T follicular helper cell (primary cell): ENCODE results near the gene CCBE1.
"Not testable (repeated sequence)": the region's sequence is repeated elsewhere in the genome, so short reads cannot be mapped to it uniquely, and the experiment has no call there.

Experiments
- DNase-seq: peaks from one replicate; pipeline ENCODE4 v3.0.0-alpha.2; 2020; ENCODE audit warnings: low read depth

CCBE1 gene

DNA sequence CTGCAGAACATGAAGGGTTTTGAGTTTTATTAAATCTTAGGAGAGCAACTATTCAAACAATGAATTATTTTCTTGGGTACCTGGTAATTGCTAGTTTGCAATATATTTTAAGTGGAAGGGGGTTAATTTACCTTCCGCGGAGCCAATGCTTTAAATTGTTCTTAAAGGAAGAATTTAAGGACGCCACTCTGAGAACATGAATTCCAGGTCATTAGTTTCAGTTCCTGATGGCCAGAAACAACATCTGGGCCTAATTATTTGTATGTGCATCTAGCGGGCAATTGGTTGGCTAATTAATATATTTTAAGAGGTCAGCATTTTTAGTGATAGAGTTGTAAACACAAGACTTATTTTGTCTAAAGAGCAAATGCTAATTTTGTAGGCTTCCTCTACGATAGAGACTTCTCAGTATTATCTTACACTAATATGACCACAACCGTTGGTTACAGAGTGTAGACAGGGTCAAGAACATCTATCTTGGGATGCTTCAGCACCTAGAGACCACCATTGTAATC is 40.8 kb downstream of the CCBE1 start:
- DNase-seq, result no peak

DNA sequence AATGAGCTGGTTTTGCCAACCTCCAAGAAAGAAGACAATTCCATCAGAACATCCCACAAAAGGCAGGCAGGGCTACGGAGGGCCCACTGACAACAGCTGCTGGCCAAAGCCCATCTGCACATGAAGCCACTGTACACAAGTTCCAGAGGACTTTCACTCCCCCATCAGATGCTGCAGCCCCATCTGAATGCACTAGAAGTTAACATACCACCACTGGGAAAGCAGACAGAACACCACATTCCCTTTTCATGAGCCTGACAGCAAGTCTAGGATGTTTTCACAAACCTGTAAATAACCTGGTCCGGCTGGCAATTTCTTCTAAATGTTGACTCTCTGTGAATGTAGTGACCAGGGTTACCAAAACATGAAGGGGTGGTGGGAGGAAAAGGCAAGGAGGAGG is 41.5 kb downstream of the CCBE1 start:
- no peak for DNase-seq

DNA sequence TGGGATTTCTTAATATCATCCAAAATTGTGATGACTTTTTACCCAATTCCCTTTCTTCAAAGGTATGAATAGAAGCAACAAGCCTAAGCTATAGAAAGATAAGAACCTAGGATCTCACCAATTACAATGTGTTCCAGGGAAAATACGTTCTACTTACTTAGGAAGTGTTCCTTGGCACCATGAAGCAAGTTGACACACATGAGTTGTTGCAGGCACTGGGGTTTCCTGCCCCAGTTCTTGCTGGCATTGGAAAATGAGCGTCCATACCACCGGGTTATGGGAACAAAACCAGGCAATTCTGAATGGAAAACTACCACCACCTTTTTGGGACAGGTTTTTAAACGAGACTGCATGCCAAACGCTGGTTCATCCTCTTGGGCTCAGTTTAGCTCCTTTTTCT is 46.2 kb downstream of the CCBE1 start:
- no peak for DNase-seq

DNA sequence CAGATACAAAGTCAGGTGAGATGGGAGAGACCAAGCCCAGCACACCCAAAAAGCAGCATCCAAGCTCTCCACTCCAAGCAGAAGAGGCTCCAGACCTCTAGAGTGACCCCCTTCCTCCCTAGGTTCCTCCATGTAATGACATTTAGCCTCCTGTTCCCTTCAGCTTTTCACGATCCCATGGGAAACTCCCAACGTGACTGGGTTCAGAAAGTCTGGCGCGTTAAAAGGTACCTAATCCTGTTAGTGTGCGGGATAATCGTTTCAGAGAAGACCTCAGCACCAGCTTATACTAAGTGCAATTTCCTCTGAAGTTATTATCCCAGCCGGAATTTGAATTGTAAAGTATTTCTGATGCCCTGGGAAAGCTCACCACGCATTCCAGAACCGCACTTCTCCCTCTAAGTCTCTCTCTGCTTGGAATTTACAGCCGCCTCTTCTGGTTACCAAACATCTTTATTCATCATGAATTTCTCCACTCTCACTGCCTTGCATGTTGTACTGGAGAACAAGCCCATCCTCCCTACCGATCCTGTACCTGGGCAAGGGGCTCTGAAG is 46.9 kb downstream of the CCBE1 start:
- DNase-seq, result no peak

DNA sequence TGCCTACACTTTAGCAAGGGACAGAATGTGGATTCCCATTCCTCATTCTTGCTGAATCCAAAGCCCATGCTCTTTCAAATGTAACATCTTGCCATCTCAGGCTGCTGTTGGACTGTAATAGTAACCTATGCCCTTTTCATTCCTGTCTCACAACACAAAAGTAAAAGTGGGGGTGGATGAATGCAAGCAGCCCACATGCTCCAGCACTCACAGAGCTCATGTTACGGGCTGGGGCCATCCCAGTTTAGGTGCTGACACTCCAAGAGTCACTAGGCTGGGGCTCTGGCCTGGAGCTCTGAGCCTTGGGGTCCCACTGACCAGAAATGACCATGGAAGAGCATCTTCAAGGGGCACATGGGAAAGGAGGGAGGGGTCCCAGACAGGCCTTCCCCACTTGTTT is 47.6 kb downstream of the CCBE1 start:
- DNase-seq, result no peak

DNA sequence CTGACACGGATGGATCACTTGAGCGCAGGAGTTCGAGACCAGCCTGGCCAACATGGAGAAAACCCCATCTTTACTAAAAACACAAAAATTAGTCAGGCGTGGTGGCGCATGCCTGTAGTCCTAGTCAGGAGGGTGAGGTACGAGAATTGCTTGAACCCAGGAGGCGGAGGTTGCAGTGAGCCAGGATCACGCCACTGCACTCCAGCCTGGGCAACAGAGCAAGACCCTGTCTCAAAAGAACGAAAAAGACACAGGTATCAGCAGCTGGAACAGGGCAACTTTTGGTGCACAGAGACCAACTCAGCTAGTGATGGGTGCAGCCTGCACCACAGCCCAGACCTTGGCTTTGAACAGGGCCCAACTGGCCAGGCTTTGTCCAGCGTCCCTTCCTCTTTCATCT is 48.8 kb downstream of the CCBE1 start:
- not testable (repeated sequence) for DNase-seq

DNA sequence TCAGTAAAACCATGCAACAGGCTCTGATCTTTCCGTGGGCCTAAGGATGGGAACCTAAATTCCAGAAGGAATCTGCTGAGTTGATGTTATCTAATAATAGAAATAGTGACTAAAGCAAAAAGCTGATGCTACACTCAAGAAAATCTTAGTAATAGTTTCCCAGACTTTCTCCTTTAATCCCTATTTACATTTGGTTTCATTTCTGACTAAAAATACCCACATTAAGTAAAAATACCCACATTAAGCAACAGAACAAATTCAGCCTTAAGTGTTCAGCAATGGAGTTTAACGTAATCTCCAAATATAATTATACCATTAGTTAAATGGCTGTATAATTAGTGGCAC is 50.3 kb downstream of the CCBE1 start:
- no peak for DNase-seq

DNA sequence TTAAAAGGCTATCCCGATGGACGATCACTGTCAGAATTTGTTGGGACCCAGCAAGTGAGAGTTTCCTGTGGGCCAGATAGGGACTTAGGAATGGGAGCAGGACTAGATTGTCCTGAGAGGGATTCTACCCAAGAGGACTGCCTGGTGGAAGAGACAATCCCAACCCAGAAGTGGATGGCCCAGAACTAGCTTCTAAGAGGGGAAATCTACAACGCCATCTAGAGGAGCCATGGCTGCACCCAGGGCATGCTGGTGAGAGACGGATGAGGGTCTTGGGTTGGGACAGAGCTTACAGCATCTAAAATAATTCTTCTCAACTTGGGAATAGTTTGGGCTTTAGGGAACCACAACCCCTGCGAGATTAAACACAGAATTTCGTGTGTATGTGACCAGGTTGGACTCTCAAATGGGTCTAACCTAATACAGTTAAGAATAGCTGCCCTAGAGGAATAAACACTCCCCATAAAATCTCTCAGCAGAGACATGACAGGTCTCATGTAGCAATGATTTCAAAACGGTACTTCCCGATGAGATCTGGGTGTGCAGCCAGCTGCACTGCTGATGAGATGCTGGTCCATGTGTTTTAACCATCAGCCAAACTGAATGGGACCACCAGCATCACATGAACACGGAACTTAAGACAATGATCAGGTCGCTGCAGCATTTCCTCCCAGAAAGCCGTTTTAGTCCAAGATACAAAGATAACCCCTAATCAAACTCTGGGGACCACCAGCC is 50.8 kb downstream of the CCBE1 start:
- no peak for DNase-seq

DNA sequence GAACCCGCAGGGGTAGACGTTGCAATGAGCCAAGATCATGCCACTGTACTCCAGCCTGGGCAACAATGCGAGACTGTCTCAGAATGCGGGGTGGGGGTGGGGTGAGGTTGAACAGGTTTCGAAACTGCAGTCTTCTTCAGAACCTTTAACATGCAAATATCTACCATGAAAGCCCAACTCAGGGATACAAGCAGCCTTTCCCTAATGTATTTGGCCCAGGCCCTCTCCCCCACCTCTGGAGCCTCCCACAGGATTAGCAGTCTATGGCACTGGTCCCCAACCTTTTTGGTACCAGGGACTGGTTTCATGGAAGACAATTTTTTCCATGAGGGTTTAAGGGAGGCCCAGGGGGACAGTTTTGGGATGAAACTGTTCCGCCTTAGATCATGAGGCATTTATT is 53.5 kb downstream of the CCBE1 start:
- DNase-seq, result no peak

DNA sequence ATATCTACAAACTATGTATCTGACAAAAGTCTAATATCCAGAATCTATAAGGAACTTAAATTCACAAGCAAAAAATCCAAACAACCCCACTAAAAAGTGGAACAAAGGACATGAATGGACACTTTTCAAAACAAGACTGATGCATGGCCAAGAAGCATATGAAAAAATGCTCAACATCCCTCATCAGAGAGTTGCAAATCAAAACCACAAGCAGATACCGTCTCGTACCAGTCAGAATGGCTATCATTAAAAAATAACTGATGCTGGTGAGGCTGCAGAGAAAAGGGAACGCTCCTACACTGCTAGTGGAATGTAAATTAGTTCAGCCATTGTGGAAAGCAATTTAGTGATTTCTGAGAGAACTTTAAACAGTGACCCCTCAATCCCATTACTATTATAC is 56.5 kb downstream of the CCBE1 start:
- DNase-seq, result no peak

DNA sequence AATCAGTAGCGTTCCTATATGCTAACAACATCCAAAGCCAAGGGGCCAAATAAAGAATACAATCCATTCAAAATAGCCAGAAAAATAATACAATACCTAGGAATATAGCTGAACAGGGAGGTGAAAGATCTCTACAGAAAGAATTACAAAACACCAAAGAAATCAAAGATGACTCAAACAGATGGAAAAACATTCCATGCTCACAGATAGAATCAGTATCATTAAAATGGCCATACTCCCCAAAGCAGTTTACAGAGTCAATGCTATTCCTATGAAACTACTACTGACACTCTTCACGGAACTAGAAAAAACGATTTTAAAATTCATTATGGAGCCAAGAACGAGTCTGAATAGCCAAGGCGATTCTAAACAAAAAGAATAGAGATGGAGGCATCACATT is 57.4 kb downstream of the CCBE1 start:
- no peak for DNase-seq

DNA sequence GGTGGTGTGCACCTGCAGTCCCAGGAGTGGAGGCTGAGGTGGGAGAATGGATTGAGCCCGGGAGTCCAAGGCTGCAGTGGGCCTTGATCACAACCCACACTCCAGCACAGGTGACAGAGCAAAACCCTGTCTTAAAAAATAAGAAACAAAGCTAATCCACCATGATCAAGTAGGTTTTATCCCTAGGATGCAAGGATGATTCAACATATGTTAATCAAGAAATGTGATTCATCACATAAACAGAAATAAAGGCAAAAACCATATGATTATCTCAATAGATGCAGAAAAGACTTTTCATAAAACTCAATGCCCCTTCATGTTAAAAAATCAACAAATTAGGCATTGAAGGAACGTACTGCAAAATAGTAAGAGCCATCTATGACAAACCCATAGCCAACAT is 58.1 kb downstream of the CCBE1 start:
- no peak for DNase-seq

DNA sequence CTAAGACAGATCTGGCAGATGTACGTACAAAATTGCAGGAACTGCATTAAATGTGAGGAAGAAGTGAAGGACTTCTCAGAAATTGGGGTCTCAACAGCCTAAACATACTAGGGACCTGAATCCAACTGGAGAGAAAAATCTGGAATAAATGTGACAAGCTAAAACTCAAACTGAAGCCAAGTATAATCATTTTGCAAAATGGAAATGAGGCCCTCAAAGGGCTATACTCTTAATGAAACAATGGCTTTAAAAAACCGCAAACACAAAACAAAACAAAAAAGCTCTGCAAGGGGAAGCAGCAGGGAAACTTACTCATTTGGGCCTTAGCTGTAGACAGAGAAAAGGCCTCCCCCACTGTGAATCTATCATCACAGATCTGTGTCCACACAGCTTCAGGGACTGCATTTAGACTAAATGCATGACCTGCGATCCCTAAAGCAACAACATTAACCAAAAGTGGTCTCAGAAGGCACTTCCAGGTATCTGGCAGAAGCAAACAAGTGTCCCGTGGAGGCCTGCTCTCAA is 63.2 kb downstream of the CCBE1 start:
- no peak for DNase-seq

DNA sequence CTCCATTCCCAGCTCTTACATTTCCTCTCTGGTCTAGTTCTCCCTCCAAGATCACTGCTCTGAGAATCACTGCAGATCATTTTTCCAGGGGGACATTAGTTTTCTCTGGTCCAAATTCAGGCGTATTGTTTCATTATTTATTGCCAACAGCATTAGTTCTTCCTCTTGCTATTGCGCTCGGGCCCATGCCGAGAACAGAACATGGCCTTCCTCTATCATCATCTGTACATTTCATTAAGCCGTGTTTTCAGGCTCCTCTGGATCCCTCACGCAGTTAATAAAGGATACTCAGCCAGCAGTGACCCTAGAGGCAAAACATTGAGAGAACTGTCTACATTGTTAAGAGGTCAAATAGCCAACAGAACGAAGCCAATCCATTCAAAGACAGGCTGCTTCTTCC is 63.9 kb downstream of the CCBE1 start:
- no peak for DNase-seq

DNA sequence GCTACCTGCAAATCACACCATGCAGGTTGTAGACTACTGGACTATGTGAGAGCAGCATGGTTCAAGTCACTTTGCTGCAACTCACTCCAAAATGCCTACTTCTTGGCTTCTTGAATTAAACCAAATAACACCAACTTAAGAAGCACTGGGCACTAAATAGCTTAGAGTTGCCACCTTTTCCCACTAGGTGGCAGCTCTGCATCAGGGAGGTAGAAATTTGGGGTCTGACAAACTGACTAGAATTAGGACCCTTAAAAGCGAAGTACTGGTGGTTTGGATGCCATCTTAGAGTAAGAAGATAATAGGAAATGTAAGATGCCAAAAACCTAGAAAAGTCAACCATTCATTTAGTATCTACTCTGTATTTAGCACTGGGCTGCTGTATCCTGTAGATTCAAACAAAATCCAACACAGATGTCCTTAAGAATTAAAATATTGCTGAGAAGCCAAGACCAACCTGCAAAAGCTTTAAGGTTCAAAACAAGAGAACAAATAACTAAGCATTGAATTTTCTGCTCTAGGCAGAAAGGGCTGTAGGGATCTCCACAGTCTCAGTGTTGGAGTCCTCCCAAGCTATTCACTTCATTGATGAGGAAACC is 65.5 kb downstream of the CCBE1 start:
- DNase-seq, result no peak

DNA sequence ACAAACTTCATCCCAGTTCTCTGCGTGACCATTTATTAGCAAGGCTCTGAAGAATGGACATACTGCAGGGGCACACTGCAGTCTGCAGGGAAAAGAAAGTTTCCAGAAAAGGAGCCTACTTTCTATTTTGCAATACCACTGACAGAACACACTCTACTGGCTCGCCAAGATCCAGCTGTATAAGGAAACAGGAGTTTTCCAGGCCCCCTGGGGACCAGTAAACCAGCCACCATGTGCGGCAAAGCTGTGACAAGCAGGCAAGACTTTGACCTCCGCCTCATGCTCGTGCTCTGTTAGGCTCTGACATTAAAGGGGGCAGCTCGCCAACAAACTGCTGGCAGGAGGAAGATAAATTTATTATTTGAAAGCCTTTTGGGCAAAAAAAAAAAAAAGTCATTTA is 67.3 kb downstream of the CCBE1 start:
- DNase-seq, result no peak

DNA sequence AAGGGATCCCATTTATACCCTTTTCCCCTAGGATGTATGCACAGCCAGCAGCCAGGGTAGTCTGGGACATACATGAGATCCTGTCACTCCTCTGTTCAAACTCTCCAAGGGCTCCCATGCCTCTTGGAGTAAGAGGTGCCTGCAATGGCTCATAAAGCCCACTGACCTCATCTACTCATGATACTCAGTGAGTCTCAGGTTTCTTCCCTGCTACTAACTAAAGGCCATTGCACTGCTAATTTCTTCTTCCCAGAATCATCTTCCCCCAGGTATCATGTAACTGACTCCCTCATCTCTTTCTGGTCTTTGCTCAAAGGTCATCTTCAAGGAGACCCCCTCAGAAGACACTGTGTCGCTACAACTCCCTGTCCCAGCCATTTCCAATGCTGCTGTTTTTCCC is 68.2 kb downstream of the CCBE1 start:
- DNase-seq, result no peak

DNA sequence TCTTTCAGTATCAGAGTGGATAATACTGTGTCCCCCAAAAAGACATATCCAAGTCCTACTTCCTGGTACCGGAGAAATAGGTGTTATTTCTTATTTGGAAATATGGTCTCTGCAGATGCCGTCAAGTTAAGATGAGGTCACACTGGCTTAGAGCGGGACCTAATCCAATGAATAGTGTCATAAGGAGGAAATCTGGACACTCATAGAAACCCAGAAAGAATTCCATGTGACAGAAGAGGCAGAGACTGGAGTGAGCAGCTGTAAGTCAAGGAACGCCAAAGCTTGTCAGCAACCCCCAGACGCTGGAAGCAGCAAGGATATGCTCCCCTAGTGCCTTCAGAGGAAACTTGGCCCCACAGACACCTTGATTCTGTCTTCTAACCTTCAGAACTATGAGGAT is 69.8 kb downstream of the CCBE1 start:
- no peak for DNase-seq

DNA sequence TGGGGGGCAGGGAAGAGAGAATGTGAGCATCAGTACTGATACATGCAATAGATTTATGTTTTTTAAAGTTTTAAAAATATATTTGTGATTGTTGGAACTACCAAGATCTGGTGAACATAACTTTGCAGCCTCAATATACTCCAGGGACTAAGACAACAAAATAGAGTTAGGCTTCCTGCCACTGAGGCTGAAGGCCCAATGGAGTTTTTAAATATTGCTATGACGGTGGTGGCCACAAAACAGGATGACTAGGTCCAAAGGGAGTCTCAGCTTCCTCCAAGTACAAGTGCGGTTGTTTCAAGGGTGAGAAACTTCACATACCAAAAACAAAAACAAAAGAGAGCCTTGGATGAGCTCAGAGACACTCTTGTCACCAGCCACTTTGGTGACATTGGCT is 72.9 kb downstream of the CCBE1 start:
- DNase-seq, result no peak

DNA sequence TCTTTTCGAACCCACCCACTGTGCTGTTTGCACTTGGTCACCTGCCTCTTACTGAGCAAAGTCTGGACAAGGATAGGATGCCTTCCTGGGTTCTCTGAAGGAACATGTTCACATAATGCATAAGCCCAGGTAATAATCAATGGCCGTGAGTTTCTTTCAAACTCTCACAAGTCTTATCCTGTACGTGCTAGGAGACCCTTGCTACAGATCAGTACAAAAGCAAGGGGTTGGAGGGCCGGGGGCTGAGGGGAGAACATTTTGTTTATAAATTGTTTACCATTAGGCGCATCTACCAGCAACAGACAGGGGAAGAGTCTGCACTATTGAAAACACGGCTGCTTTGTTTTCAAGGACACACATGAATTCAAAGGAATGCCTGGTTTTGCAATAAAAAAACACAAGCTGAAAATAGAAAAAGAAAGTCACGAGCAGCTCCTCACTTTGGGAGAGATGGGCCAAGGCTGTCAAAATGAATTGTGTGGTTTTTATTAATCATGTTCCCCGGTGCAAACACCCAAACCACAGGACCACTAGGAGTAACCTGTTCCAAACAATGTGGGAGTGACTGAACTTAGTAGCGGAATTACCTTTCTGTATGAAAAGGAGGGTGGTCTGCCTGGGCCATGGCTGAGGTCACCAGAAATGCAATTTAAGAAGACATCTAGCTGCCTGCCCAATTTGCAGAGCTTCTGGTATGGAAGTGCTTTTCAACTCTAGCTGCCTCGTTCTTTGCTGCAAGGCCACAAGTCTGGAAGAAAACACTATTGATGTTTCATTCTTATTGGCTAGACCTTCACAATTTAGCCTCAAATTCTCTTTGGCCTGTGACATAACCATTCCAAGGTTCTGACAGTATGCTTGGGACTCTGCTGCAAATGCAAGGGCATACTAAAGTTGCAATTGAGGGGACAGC is 73.5 kb downstream of the CCBE1 start:
- DNase-seq, result no peak

DNA sequence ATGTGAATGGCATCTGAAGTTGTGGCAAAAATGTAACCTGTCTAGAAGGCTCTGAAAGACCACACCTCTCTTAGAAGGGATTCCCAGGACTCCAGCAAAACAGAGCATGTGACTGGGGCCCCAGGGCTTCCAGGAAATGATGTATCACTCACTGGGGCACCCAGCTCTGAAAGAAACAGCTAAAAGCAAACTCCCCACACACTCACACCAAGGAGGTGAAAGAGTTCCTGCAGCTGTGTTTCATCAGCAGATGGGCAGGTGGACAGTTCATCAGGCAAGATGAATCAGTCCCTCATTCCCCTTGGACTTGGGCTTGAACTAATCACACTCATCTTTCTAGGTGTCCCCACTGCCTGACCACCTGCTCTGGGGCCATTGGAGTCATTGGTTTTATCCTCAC is 76.2 kb downstream of the CCBE1 start:
- DNase-seq, result no peak

DNA sequence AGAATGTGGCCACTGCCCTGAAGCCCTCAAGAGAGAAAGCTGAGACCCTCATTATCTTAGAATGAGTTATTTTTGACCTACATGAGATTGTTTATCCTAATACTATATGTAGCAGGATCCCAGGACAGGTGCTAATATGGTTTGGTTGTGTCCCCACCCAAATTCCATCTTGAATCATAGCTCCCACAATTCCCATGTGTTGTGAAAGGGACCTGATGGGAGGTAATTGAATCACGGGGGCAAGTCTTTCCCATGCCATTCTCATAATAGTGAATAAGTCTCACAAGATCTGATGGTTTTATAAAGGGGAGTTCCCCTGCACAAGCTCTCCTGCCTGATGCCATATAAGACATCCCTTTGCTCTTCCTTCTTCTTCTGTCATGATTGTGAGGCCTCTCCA is 76.8 kb downstream of the CCBE1 start:
- DNase-seq, result no peak
